GM21423 (cell line): ENCODE results near the gene PTPRA.

Experiments used
- ATAC-seq: cut with Tn5 transposase; IDR thresholded peaks from one replicate; pipeline ENCODE4 v1.9.1; 2021; ENCODE audit warnings: mild to moderate bottlenecking, moderate library complexity; ENCODE audit not compliant: unreplicated experiment

PTPRA gene

GRCh38 chr20:3085571-3086072 is 212.3 kb downstream of the PTPRA start:
- ATAC-seq, result no peak

DNA sequence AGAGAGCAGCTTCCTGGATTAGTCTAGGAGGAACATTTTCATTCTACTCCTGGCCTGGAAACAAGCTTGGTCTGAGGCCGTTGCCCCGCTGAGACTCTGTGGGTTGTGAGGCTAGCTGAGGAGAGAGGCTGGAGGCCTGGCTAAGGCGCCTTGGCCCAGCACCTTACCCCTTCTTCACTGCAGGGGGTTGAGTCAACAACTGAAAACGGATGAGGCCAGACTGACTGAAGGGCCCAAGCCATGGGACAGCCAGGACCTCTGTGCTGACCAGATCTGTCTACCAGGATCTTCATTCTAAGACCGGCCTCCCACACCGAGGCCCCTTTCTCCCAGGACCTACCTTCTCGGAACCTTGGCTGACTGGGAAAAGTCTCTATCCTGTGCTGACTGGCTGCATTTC is 214.8 kb downstream of the PTPRA start:
- no peak for ATAC-seq
